Stimulated activated CD8-positive, alpha-beta memory T cell treated with anti-CD3 and anti-CD28 coated beads, Interleukin-4, amount 100 ng/mL, for 1 hour (primary cell): ENCODE results near the gene CTBS.
"Not testable (repeated sequence)": the region's sequence is repeated elsewhere in the genome, so short reads cannot be mapped to it uniquely, and the experiment has no call there.

Source experiments
- DNase-seq, 2 donors: peaks; one replicate each; pipeline ENCODE4 v3.0.0-alpha.2; 2020; ENCODE audit warnings: low read depth in 2 of 2, low spot score in 1 of 2

Gene CTBS

DNA sequence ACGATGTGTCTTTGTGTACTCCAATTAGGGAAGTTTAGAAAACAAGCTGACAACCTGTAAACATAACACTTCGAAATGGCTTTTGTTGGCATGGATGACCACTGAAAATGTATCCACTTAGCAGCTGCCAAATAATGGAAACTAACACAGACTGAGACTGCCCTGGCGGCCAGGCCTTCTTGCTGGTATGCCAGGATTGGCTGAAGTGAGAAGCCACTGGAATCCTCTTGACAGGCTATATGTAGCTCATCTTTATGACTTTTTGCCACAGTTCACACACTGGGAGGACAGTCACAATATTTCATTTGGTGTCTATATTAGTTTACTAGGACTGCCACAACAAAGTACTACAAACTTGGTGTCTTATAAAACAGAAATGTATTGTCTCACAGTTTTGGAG, 12.9 kb upstream of the CTBS start:
- DNase-seq: no peak

DNA sequence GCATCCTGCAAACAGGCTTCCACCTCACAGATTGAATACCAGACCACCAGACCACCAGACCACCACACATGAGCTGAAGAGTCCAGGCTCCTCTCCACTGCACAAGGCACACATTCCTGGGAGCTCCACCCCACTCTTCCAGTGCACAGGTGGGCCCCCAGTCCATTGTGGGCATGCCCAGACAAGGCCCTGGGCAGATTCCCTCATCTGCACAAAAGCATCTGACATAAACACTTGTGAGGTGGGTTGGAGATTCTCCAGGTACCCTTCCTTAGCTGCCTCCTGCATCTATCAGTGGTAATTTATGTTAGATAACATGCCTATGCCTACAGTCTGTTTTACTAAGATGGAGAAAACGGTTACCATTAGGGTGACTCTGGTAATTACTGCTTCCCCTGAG, 11.6 kb upstream of the CTBS start:
- no peak for DNase-seq

DNA sequence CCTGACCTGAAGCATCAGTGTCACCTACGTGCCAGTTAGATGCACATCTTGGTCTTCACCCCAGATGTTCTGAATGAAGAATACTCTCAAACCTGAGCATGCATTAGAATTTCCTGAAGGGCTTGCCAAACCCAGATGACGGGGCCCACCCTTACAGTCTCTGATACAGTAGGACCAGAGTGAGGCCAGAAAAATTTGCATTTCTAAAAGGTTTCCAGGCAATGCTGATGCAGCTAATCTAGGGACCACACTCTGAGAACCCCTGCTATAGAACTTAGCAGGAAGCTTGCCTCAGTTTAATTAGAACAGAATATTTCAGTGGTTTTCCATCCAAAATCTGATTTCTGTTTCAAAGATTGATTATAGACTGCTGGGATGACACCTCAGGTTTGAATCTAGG, 9.9 kb upstream of the CTBS start:
- DNase-seq: no peak

DNA sequence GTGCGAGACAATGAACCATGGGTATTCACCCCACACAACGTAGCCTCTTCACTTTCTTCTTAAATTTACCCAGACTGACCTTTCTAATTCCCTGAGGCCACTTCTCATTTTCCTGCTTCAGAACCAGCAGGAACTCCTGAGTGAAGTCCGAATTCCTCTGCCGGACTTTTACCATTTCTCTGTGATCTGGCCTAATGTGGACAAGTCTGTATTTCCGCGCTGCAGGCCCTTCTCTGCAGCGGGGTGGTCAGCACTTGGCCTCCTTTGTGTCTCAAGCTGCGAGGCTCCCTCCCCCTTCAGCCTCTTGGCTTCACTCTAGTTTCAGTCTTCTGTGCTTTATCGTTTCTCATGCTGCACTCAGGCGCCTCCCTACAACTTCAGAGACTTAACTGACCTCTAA, 9.4 kb upstream of the CTBS start:
- DNase-seq: no peak

DNA sequence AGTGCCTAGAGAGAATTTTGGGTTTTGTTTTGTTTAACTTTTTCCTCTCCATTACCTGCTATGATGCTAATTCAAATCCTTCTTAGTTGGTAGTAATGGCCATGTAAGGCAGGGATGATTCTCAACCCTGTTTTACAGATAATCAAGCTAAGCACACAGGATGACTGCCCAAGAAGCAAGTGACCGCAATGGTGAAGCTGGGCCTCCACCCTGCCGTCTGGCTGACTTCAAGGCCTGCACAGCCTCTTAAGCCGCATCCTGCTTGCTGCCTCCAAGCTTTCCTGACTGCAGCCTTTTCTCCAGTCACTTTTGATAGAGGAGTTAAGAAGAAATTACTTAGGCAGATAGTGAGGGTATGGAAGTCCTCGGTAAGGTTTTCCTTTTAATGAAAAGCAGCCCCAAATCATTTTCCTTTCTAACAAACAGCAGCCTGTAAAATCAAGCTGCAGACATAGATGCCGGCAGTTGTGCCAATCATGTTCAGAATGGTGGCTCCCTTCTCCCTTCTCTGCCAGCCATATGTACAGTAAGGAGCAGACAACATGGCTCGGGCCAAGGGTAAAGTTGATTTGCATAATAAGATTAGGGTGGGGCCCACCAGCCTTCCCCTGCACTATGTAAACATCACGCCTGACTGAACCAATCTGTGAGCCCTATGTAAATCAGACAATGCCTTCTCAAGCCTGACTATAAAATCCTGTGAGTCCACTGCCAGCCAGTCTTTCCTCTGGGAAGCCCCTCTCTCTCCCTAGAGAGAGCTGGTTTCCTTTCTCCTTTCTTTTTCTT, 8.8 kb upstream of the CTBS start:
- no peak for DNase-seq

DNA sequence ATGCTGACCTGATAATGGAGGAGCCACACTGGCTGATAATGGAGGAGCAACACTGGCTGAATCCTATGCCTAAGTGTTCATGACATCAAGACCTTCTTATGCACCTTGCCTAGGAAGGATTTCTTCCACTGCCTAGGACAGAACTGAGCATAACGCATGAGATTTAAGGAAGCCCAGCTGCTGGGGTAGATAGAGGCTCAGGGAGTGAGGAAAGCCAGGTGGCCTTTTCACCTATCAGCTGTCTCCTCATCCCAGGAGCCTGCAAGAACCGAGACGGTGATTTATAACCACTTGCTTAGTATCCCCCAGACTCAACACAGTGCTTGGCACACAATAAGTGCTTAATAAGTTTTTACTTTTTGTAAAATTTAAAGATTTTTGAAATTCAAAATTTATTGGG, 7.4 kb upstream of the CTBS start:
- no peak for DNase-seq

DNA sequence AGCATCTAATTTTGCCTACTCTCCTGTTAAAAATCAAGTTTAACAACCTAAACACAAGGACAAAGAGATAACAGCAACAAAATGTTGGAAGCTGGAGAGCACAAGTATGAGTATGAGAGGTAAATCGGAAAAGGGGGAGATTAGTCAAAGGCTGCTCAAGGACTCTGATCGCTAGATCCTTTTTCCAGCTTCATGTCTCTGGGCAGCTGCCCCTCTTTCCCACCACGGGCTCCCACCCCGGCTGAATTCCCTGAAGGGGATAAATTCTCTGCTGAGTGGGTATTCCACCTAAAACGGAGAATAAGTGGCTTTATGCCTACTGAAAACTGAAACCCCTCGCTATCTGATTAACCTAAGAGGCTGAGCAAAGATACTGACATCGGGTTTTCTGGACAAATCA, 696 bp upstream of the CTBS start:
- DNase-seq: no peak

DNA sequence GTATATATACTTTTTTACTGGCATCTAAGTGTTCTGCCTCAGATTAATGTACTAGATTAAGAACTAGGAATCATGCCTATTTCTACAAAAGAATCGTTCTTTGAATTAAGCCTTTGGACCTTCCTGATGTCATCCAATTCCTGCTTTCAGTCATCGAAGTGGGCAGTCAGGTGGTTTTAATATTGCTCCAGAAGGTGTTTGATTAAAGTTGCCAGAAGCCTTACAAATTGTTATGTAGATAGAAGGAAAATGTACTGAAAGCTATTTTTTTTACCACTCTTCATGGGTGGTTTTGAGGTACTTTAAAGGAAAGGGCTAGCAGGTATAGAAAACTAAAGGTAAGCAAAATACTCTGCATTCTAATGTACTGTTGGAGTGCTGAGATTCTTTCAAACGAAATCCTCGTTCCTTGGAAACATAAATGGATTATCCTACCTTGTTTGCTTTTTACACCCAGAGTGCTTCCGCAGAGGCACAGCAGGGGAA, 716 bp downstream of the CTBS start:
- no peak for DNase-seq

DNA sequence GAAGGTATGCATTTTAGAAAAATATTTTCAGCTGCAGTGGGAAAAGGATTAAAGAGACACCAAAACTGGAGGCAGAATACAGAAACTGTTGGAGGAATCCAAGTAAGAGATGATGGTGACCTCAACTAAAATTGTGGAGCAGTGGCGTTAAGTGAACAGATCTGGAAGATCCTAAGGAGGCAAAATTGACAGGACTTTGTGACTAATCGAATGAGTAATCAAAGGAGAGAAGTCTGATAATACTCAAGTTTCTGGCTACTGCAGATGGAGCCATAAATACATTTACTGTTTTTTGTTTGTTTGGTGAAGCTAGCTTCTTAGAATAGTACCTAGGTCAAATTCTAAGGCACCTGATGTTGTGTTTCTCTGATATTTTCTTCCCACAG, 3.1 kb downstream of the CTBS start:
- DNase-seq: no peak

DNA sequence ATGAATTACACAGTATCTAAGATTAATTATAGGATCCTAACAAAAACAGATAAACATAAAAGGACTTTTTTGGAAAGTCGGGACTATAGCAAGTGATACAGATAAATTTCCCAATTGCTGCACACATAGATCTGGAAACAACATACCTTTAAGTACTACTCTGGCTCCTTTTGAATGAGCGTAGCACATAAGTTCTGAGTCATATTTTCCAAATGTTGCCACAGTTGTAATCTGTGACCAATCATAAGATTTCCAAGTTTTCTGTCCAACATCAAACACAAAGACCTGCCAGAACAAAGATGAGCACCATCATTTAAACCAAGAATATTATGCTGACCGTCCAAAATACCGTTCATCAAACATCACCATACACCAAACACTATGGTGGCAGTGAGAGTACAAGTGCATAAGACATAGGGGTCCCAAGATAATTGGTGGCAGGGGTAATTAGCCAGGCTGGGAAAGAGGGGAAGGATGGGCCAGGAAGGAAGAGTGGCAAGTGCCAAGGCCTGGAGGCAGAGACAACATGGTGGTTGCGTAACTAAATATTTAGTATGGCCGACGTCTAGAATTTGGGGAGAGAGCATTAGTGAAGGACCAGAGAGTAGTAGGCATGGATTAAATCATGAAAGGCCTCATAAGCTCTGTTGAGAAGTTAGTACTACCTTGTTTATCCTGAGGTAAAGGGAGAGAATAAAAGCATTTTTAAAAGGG, 3.6 kb downstream of the CTBS start:
- DNase-seq: no peak

DNA sequence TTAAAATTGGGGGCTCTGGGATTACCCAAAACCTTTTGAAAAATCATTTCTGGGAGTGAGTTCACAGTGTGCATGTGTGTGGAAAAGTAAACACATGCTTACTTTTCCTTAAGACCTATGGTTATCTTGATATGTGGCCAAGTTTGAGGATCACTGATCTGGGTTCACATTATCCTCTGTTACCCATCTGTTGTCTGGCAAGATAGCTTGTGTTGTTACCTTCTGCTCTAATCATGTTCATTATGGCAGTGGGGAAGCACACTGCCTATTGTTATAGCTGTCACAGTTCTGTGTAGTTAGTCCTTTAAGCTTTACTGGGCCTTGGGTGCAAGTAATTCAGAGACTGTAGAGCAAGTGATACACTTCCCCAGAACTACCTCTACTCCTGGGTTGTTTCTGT, 5.0 kb downstream of the CTBS start:
- DNase-seq: no peak

DNA sequence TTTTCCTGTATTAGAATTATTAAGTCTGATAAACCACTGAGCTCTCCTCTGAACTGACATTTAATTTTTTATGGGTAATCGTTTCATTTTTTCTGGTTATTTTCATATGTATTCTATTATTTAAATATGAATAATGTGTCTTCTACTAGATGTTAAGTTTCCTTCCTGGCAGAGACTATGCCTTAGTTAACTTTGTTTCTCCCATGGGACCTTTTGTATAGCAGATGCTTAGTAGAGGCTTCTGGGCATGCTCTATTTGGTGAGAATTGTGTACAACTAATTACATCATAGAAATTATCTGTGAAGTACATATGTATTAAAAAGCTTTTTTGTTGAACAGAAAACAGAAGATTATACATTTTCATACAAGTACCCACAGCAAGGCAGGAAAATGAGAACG, 23.4 kb downstream of the CTBS start:
- no peak for DNase-seq

DNA sequence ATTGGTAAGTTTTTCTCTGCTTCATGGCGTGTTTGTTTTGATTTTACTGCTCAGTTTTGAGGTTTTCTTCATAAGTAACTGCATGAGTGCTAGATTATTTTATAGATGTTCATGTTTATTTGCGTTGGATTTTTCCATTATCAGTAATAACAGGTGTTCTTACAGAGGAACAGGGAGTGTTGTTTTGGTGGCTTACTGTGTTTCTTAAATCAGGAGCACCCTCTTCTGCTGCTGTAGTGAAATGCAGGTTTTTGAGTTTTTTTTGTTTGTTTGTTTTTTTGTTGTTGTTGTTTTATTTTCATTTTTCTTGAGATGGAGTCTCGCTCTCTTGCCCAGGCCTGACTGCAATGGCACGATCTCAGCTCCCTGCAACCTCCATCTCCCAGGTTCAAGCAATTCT, 32.6 kb downstream of the CTBS start:
- DNase-seq: no peak

DNA sequence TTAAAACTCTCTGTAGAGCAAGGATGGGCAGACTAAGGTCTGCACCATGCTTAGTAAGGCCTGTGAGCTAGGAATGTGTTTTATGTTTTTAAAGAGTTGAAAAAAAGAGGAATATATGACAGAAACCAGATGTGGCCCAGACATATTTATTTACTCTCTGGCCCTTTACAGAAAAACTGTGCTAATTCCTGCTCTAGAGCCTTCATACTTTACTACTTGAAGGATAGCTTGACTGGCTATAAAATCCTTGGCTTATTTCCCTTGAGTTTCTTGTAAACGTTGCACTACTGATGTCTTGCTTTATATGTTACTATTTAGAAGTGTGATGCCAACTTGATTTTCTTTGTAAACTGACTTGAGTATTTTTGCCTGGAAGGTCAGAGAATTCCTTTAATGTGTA, 33.5 kb downstream of the CTBS start:
- DNase-seq: no peak

DNA sequence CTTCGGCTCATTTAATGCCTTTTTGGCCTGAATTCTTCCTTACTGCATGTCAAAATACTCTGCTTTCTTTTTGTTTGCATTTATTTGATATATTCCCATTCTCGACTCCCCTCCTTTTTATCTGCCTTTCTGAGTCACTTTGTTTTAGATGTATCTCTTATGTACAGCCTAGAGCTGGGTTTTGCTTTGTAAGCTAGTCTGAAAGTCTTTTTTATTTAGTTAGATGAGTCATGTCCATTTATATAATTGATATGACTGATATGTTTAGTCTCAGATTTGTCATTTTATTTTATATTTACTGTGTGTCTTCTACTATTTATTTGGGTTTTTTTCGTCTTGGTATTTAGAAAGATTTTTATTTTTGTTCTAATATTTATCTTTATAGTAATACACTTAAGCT, 34.3 kb downstream of the CTBS start:
- DNase-seq: no peak

DNA sequence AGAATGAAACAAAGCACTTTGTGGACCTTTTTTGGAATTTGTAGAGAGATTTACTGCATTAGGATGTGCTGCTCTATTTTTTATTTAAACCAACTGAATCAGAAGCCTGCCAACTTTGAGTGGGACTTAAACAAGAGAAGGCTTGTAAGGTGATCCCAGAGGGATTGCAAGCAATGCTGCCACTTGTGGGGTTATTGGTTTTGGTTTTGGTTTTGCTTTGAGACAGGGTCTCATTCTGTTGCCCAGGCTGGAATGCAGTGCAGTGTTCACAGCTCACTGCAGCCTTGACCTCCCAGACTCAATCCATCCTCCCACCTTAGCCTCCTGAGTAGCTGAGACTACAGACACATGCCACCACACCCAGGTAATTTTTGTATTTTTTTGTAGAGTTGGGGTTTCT, 35.6 kb downstream of the CTBS start:
- DNase-seq: no peak

DNA sequence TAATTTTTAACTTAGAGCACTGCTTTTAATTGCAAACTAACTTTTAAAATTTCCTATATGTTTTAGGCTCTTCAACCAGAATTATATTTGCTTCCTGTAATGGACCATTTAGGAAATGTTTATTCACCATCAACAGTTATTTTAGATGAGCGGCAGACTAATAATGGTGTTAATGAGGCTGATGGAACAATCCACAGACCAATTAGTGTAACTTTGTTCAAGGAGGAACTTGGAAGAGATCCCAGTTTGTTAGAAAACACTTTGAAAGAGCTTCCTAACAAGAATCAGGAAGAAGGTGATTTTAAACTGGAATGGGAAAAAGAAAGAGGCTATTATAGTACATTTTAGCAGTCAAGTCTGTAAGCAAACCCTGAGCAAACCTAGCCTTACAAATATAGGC, 48.5 kb downstream of the CTBS start:
- no peak for DNase-seq

DNA sequence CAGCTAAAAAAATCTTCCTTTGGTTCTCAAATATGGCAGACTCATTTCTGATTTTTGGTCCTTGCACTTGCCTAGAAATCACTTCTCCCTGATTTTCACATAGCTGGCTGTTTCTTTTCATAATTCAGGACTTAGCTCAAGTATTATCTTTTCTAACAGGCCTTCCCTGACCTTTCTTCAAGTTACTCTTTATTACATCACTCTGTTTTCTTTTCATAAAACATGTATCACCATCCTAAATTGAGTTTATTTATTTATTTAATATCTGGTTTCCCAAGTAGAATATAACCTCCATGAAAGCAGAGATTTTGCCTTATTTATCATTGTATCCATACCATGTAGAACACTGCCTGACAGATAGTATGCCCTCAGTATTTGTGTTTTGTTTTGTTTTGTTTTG, 49.6 kb downstream of the CTBS start:
- no peak for DNase-seq

DNA sequence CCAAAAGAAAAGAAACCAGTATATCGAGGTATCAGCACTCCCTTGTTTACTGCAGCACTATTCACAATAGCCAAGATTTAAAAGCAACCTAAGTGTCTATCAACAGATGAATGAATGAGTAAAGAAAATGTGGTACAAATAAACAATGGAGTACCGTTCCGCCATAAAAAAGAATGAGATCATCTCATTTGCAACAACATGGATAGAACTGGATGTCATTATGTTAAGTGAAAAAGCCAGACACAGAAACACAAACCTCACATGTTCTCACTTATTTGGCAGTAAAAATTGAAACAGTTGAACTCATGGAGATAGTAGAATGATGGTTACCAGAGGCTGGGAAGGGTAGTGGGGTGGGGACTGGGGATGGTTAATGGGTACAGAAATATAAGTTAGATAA, 63.6 kb downstream of the CTBS start:
- DNase-seq: no peak

DNA sequence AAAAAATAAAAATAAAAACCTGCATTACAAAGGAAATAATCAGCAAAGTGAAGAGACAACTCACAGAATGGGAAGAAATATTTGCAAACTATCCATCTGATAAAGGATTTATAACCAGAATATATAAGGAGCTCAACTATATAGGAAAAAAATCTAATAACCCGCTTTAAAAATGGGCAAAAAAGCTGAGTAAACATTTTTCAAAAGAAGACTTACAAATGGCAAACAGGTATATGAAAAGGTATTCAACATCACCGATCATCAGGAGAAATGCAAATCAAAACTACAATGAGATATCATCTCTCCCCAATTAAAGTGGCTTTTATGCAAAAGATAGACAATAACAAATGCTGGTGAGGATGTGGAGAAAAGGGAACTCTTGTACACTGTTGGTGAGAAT, 64.1 kb downstream of the CTBS start:
- DNase-seq: no peak

DNA sequence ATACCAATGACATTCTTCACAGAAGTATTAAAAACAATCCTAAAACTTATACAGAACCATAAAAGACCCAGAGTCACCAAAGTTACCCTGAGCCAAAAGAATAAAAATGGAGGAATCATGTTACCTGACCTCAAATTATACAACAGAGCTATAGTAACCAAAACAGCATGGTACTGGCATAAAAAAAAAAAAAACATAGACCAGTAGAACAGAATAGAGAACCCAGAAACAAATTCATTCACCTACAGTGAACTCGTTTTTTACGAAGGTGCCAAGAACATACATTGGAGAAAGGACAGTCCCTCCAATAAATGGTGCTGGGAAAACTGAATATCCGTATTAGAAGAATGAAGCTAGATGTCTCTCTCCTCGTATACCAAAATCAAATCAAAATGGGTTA, 65.2 kb downstream of the CTBS start:
- no peak for DNase-seq

DNA sequence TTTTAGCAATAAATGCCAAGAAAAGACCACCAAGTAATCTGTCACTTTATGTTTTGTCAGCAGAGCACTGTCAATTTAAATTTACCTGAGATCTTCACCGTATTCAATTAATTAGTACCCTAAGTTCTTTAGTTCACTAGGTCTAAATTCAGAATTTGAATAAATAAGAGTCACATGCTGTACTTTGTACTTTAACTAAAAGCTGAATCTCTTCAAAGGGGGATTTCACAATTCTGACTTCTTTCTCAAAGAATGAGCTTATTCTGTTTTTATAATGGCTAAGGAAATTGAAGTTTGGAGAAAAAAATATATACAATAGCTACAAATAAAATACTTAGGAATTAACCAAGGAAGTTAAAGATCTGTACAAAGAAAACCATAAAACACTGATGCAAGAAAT, 65.7 kb downstream of the CTBS start:
- no peak for DNase-seq

DNA sequence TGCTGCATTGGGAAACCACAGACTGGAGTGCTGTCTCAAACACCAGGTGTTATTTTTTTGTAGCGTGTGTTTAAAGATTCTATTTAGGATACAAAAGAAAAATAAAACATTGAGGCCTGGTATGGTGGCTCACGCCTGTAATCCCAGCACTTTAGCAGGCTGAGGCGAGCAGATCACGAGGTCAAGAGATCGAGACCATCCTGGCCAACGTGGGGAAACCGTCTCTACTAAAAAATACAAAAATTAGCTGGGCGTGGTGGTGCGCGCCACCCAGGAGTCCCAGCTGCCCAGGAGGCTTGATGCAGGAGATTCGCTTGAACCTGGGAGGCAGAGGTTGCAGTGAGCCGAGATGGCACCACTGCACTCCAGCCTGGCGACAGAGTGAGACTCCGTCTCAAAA, 66.4 kb downstream of the CTBS start:
- not testable (repeated sequence) for DNase-seq
